HG03108 (cell line): ENCODE measurements around the gene MR1.
"Not testable (repeated sequence)": the region's sequence is repeated elsewhere in the genome, so short reads cannot be mapped to it uniquely, and the experiment has no call there.

Experiments
- ATAC-seq: cut with Tn5 transposase; IDR thresholded peaks from one replicate; pipeline ENCODE4 v1.9.1; 2021; ENCODE audit warnings: moderate library complexity; ENCODE audit not compliant: unreplicated experiment

MR1 gene

GRCh38 chr1:181028196-181028595 lies 5.6 kb upstream of the MR1 start:
- no peak for ATAC-seq

GRCh38 chr1:181028615-181029014 lies 5.2 kb upstream of the MR1 start:
- no peak for ATAC-seq

DNA sequence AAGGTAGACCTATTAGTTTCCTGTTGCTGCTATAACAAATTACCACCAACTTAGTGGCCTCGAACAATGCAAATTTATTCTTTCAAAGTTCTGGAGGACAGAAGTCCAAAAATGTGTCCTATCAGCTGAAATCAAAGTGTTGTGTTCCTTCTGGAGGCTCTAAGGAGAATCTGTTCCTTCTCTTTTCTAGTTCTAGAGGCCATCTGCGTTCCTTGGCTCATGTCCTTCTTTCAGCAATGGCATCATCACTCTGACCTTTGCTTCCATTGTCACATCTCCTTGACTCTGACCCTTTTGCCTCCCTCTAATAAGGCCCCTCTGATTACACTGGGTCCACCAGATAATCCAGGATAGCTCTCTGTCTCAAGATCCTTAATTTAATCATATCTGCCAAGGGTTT lies 1.2 kb upstream of the MR1 start:
- ATAC-seq: no peak

DNA sequence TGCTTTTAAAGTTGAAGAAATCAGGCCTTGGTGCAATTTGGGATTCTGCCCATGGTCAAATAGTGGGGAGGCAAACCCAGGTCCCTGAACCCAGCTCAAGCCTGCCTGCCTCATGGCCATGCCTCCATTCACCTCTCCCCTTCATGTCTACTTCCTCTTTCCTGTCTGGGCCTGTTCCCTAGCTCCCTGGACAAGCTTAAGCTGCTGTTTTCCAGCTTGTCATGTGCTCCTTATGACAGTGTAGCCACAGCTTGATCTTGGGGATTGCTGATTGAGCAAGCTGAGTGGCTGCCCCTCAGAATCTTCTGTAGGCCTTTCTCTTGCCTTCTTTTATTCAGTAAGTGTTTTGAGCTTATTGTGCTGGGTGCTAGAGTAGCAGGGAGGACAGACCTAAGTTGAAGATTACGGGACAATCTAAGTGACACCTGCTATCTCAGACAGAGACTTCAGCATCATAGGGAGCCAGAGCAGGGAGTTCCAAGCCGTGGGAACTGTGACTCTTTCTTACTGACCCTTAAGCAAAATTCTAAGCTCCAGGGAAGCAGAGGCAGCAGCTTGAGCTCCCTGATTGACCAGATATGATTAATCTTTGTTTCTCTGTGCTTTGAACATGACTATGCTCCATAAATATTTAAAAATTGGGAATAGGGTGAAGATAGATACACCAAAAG lies 520 bp upstream of the MR1 start:
- ATAC-seq: peak; percentile 4

- ATAC-seq: not testable (repeated sequence)
Measured at GRCh38 chr1:181035210-181035609, 1.4 kb downstream of the MR1 start.

- no peak for ATAC-seq
Measured at GRCh38 chr1:181036107-181036836, 2.5 kb downstream of the MR1 start.

DNA sequence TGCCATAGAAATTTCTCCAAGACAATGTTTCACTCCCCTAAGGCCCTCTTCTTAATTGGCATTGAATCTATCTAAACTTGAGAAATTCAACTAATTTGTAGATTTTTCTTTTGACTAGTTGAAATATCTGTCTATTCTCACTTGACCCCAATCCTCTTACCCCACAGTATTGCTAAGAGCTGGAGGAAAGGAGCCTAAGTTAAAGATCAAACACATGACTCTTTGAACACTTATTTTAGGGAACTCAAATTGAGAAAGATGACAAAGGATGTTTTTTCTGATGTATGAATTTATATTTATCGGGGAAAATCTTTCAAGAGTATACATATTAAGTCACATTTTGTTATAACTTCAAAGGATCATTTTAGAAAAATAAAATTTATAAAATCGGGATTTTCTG lies 3.6 kb downstream of the MR1 start:
- no peak for ATAC-seq

DNA sequence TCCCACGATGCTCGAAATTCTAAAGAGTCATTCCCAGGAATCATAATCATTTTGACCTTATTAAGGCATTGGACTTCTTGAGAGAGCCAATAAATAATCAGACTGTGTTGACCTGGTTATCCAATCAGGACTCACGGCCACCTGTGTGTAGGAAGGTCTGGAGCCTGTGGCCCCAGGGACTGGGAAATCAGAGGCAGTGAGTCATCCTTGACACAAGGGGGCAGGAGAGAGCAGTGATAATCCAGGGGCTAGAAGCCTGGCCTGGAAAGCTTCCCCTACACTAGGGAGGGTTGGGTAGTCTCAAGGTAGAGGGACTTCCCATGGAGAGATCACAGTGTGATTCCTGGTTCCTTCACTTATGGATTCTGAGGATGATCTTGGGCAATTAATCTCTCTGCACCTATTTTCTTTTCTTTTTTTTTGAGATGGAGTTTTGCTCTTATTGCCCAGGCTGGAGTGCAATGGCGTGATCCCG lies 4.7 kb downstream of the MR1 start:
- no peak for ATAC-seq

DNA sequence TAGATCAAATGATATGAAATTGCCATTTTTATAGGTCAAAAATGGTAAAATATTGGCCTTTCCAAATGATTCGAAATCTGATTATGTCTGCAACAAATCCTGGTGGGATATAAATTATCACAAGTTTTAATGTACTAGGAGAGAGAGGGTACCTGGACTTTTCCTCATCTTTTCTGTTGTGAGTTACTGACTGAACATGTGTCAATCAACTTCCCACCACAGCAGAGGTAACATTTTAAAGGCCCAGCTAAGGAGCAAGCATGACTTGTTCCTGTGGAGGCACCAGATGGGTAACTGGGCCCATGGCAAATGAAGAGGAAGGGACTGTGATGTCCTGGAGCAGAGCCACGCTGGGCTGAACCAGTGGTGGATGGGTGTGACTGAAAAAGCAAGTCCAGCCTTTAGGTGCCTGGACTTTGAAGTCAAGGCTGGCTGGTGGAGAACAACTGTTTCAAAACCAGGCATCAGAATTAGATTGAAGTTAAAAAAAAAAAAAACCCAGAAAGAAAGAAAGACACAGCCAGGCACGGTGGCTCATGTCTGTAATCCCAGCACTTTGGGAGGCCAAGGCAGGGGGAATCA lies 6.6 kb downstream of the MR1 start:
- no peak for ATAC-seq

DNA sequence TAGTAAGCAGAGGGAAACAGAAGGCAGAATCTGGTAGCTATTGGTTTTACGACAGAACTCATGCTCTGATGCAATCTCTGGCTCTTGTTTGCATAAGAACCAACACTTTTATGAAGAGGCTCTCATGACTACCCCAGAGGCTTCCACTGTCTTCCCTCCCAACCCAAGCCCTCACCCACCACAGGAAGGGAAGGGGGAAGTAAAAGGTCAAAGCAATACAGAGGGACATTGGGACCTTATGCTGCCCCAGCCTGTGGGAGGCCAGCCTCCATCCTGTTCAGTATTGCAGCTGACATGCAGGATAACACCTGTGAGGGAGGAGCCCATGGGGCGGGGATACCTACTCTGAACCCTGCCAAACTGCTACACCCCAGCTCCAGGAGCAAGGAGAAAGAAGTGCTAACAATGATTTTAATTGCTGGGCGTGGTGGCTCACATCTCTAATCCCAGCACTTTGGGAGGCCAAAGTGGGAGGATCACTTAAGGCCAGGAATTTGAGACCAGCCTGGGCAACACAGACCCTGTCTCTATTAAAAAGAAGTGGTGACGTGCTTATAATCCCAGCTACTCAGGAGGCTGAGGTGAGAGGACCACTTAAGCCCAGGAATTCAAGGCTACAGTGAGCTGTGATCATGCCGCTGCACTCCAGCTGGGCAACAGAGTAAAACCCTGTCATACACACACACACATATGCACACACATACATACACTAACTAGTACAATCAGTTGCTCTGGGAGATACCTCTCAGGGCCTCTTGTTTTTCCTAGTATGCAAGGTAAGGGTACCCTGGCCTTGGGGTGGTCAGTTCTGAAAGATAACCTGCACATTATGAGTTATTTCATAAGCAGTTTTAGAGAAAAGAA lies 9.5 kb downstream of the MR1 start:
- ATAC-seq: no peak

DNA sequence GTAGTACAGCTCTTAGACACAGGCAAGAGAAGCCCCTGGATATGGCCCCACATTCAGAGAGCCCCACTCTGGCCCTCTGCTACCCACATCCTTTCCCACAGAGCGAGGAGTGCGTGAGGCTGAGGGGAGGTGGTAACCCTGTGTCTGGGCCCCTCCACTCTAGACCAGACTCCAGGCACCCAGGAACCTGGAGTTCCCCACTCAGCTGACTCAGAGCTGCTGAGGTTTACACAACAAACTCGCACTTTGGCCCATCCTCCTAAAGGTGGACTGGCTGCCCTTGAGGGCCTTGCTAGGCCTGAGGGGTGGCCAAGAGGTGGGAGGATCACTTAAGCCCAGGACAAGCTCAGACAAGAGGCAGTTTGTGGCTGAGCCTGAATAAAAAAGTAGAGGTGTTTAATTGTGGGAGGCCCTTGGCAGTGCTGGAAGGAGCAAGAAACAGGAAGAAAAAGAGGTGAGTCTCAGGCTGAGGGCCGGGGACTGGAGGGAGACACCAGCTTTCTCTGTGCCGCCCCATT lies 10.7 kb downstream of the MR1 start:
- peak; percentile 85 for ATAC-seq

GRCh38 chr1:181045946-181046345 lies 12.2 kb downstream of the MR1 start:
- not testable (repeated sequence) for ATAC-seq

- no peak for ATAC-seq
Measured at GRCh38 chr1:181049378-181049777, 15.6 kb downstream of the MR1 start.

DNA sequence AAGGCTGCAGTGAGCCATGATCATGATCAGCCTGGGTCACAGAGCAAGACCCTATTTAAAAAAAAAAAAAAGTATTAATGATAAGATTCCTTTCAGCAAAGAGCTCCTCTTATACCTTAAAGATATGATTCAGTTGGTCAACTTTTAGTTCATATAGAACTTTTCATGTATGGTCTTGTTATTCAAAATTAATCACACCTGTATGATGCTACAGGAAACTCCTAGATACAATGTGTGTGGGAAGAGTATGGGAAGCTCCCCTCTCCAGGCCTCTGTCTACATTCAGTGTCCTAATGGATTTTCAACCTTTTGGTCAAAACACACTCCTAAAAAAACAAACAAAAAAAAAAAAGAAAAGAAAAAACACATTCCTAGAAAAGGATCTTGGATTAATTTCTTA lies 17.1 kb downstream of the MR1 start:
- no peak for ATAC-seq

GRCh38 chr1:181056560-181056959 lies 22.8 kb downstream of the MR1 start:
- ATAC-seq: no peak

DNA sequence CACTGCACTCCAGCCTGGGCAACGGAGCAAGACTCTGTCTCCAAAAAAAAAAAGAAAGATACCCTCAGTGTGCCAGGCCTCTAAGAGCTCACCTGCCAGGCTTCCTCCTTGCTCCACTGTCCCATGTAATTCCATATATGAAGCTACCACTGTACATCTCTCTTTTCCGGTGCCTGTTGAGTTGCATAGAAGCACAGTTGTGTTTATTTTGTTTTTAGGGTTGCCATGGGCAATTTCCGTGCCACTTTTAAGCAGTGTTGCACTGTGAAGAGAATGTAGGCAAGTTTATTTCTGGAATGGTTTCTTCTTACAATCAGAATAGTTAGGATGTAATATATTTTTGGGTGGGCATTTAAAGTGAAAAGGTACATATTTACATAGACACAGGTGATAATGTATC lies 23.3 kb downstream of the MR1 start:
- ATAC-seq: no peak

GRCh38 chr1:181059435-181059834 lies 25.7 kb downstream of the MR1 start:
- no peak for ATAC-seq

DNA sequence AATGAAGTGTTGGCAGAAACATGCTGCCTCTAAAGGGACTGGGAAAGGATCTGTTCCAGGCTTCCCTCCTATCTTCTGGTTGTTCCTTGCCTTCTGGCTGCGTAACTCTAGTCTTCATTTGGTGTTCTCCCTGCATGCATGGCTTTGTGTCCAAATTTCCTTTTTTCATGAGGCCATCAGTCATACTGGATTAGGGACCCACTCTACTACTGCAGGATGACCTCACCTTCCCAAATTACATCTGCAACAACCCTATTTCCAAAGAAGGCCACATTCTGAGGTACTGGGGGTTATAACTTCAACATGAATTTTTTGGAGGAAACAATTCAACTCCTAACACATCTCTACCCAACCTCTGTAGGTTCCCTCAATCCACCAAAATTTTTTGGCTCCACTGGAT lies 26.3 kb downstream of the MR1 start:
- no peak for ATAC-seq

GRCh38 chr1:181060947-181061346 lies 27.2 kb downstream of the MR1 start:
- not testable (repeated sequence) for ATAC-seq

DNA sequence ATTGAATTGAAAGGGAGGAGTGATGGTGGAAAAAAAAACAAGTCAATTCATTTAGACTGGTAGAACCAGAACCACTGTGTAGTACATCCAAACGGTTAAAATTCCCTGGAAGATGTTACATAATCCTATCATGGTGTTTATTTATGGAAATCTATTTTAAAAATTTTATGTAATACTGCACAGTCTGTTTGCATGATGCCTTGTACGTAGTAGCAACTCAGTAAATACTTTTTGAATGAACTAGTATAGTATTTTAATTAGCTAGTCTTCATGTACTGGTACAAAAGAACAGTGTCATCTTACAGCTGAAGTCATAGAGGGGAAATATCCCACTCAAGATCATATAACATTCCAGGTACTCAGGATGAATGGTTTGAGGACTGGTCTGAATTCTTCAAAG lies 27.7 kb downstream of the MR1 start:
- ATAC-seq: no peak
